HepG2 (cell line): Measurements from ENCODE around the gene DNAJA3.

Experiments used
- NFIB ChIP-seq: sonication (generic); formaldehyde crosslinking; IDR thresholded peaks from 2 replicates; pipeline ENCODE4 v1.9.0; 2021; ENCODE audit warnings: missing genetic modification reagents, mild to moderate bottlenecking, borderline replicate concordance
- ZNF292 ChIP-seq: sonication (generic); formaldehyde crosslinking; IDR thresholded peaks from 2 replicates; pipeline ENCODE4 v1.8.1; 2022; ENCODE audit warnings: mild to moderate bottlenecking, low read depth, missing genetic modification reagents, borderline replicate concordance

DNA sequence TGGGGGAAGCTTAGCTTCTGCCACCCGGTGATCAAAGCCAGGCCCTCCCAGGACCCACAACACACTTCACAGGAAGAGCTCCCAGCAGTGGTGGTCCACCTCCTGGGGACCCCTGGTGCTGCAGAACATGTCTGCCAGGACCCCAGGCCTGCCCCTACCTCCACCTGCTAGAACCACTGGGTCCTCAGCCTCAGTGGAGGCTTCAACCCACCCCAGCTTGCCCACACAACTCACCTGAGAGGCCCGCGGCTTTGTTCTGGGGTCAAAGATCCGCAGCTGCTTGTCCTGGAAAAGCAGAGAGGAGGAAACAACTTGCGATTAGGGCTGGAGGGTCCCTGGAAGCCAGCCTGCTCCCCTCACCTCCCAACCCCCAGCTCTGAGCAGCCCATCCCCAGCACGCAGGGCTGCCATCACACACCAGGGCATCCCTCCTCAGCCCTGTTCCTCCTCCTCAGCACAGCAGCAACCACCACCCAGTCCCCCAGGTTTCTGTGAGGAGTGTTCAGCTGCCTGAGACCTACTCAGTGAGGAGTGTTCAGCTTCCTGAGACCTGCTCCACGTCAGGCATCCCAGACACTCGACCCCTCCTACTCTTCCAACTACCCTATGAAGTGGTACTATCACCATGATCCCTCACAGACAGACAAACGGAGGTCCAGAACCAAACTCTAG, 30.5 kb upstream of the DNAJA3 start:
- TF ChIP-seq NFIB (no peak), ZNF292 (CRISPR knock-in tag) (no peak)
